C1 segment of cervical spinal cord (tissue), 14 donors: ENCODE data around the gene MAG.
A peak's percentile ranks its signal among the peaks of the same experiment; 100 is the strongest.

ENCODE experiments used
- DNase-seq, 14 donors: peaks; one replicate each; lab custom pipeline; 2025; lab: John Stamatoyannopoulos, UW

Gene MAG

DNA sequence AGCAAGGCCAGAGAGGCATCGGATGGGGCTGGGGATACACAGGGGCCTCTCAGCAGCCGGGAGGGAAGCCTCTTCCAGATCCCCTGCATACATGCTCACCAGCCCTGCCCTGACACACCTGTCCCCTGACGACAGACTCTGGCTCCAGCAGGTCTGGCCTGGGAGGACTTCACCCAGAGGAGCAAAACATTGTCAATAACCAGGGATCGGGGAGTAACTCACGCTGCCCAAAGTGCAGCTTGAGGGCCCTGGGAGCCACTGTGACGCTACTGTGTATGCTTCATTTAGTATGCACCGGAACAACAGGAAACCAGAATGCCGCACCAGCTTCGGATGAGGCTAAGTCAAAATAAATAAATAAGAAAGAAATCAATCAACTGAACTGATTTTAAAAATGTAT, 24.6 kb downstream of the MAG start:
- no peak for DNase-seq

DNA sequence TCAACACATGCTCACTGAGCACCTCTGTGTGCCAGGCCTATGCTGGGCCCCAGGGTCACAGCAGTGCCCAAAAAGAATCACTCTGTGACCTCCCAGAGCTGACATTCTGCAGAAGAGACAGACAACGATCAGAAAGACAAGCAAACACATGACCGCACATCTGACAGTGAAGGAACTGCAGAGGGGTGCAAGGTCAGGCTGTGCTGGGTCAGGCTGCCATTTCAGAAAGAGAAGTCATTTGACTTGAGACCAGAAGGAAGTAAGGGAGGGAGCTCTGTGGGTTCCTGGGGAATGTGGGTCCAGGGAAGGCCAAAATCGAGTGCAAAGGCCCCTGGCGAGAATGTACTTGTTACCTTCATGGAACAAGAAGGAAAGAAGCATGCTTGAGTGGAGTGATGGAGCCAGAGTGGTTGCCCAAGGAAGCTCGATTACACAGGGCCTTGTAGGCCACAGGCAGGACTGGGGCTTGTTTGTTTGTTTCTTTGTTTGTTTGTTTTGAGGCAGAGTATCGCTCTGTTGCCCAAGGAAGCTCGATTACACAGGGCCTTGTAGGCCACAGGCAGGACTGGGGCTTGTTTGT, 25.6 kb downstream of the MAG start:
- peak in 1 of 14 donors; percentile 19 for DNase-seq

DNA sequence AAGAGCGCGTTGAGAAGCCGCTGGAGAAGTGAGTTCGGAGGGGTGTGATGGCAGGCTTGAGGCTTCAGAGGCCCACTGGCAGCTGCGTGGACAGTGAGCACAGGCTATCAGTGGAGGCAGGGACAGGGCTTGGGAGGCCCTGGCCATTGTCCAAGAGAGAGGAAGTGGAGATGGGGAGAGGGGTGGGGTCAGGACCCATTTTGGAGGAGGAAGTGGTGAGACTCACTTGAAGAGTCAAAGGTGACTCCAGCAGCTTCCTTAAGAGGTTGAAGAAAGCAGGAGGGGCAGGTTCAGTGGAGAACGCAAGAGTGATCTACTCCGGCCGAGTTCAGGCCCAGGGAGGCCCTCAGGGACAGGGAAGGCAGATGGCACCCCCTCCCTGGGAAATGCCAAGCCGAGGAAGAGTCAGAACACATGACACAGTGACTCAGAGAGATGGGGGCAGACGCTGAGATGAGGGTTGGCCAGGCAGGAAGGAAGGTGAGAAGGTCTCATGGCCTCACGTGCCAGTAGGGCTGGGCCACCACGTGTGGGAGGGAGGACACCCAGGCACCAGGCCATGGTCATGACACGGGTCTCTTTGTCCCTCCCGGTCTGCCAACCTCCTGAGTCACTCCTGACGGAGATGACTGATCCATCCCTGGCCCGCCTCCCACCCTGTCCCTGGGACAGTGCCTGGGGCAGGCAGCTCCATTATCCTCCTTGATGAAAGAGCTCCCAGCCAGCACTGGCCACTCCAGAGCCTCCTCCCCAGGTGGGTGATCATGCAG, 26.9 kb downstream of the MAG start:
- DNase-seq = peak in 11 of 14 donors; percentile 42 to 97 (median 67)

DNA sequence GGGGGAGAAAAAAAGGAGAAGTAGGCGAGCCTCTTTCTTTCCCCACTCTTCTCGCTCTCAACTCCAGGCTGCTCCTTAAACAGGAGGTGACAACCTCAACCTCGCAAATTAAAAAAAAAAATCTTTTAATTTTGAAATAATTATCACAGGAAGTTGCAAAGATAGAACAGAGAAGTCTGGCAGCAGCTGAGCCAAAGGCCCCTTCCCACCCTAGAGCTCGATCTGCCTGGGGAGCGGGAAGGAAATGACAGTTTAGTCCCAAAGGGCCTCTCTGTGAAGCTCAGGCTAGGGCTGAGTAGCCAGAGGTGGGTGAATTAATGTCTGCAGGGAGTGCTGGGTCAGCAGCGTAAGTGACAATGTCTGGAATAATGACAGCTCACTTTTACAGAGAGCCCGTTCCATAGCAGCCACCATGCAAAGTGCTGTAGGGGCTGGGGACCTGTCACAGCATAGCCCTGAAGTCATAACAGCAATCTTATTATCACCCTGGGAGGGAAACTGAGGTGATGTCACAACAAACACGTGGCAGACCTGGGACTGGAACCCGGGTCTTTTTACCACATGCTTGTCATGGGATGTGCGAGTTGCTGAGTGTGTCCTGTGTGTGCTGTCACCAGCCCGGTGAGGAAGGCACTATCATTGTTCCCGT, 28.2 kb downstream of the MAG start:
- DNase-seq = no peak

DNA sequence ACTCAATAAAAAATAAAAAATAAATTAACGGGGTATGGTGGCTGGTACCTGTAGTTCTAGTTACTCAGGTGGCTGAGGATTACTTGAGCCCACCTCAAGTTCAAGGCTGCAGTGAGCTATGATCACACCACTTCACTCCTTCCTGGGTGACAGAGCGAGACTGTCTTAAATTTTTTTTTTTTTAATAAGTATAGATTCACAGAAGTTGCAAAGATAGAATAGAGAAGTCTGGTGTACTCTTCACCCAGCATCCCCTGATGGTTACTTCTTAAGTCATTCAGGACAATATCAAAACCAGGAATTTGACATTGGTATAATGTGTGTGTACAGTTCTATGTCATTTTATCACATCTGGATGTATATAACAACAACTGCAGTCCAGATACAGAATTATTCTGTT, 29.3 kb downstream of the MAG start:
- no peak for DNase-seq

DNA sequence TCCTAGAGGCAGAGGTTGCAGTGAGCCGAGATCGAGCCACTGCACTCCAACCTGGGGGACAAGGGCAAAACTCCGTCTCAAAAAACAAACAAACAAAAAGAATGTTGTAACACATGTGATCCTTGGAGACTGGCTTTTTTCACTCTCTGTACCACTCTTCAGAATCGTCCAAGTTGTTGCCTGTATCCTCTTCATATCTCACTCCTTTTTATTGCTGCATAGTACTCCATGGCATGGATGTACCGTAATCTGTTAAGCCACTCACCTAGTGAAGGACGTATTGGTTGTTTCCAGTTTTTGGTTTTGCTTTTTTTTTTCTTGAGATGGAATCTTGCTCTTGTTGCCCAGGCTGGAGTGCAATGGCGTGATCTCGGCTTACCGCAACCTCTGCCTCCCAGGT, 30.1 kb downstream of the MAG start:
- DNase-seq = no peak

DNA sequence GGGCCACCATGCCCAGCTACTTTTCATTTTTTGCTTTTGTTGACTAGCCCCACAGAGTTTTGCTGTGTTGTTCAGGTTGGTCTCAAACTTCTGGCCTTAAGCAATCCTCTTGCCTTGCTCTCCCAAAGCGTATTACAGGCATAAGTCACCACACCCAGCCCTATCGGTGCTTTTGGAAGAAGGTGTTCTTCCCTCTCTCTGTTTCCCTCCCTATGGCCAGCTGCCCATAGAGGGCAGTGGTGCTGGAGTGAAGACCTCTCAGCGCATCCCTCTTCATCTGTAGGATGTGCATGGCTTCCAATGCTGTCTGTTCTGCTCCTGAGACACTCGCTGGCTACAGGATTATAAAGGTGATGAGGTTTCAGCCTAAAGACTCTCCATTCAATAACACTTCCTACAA, 35.7 kb downstream of the MAG start:
- DNase-seq = no peak

DNA sequence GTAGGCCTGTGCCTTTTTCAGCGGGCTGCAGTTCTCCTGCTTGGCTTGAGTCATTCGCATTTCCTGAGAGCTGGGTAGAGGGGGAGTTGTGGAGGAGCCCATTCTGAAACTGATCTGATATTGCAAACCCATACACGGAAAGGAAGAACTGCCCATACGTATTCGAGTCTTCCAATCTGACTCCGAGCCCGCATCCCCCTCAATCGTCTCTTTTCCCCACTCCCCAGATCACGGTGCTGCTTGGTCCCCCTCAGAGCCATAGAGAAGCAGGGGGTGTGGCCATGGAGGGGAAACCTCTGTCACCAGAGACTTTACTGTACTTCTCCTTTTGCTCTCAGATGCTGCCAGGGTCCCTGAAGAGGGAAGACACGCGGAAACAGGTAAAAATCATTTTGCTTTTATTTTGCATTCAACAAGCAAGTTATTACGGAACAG, 36.9 kb downstream of the MAG start, which contains the start of gene CD22:
Gene CD22, plus strand, starts transcription at position 337 of the 435 bp plus-strand sequence. CDS start 2,854 bp downstream, outside the sequence.
- DNase-seq = no peak

DNA sequence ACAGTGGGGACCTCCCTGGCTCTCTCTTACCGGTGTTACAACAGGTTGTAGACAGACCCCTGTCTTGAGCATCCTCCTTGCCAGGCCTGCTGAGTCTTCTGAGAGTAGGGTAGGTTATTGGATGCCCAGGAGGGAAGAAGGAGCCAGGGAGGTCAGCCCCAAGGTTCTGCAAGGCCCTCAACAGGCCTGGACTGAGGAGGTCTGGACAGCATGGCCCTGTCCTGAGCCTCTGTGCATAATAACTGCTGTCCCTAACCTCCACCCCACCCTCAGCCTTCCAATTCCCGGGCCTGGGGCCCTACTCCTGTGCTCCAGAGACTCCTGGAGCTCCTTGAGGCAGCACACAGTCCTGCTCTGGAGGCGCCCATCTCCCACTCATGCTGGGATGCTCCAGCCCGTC, 37.4 kb downstream of the MAG start:
- no peak for DNase-seq

DNA sequence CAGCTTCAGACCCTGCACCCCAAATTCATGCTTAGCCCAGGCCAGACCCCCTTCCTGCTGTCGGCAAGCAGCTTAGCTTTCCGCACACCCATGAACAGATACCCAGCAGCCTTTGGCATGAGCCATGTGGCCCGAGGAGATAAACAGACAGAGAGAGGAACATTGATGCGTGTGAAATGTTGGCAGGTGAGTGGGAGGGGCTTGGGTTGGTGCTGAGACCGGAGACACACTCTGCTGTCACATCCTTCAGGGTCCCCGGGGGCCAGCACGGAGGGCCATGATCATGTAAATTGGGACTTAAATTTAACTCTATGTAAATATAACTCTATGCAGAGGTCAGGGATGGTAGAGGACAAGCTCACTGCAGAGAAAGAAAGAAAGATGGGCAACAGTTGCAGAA, 38.5 kb downstream of the MAG start:
- DNase-seq = no peak

DNA sequence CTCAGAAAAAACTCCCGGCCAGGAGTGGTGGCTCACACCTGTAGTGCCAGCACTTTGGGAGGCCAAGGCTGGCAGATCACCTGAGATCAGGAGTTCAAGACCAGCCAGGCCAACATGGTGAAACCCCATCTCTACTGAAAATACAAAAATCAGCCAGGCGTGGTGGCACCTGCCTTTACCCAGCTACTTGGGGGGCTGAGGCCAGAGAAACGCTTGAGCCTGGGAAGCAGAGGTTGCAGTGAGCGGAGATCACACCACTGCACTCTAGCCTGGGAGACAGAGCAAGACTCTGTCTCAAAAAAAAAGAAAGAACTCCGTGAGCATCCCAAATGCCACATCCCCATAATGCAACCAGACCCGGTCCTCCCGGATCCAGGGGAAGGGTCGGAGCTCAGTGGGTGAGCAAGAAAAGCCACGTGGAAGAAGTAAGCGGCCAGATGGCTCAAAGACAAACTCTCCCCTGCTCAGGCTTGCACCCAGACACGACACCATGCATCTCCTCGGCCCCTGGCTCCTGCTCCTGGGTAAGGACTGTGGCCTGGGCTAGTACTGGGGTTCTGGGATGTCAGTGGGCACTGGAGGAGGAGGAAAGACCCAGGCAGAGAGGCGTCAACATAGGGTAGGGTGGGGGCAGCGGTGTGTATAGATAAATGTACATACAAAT, 39.7 kb downstream of the MAG start:
- DNase-seq = no peak

DNA sequence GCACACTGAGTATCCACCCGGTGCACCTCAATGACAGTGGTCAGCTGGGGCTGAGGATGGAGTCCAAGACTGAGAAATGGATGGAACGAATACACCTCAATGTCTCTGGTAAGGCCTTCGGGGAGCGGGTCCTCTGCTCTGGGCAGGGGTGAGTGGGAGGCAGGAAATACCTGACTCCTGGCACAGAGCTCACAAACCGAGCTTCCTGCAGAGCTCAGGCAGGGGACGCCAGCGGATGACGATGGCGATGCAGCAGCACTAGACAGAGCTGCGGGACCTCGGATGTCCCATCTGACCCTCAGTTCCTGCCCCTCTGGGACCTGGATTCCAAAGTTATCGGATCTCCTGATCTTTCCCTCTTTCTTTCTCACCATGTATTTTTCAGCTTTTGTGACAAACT, 40.9 kb downstream of the MAG start:
- no peak for DNase-seq

DNA sequence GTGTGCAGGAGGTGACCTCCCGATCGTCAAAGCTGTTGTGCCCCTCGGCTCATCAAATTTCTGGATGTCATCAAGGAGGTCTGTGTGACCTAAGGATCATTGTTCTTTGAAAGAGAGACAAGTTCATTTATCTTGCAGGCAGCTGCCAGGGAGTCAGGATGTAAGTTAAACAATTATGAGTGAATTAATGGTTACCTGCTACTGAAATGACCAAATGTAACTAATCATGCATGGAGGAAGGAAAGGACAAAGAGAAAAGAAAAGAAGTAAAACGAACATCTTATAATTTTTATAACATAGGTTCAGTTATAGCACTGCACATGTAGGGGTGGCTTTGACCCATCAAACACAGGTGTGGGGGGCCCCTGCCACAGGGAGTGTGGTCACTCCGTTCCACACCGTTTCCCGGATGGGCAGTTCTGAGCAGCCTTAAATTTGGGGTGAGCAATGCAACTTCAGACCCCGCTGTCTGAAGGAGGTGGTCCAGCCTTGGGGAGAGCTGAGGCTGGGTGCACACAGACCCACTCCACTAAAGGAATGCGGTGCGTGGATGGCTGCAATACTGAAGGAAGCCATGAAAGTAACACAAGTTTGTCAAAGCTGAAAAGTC, 42.3 kb downstream of the MAG start:
- DNase-seq = no peak

DNA sequence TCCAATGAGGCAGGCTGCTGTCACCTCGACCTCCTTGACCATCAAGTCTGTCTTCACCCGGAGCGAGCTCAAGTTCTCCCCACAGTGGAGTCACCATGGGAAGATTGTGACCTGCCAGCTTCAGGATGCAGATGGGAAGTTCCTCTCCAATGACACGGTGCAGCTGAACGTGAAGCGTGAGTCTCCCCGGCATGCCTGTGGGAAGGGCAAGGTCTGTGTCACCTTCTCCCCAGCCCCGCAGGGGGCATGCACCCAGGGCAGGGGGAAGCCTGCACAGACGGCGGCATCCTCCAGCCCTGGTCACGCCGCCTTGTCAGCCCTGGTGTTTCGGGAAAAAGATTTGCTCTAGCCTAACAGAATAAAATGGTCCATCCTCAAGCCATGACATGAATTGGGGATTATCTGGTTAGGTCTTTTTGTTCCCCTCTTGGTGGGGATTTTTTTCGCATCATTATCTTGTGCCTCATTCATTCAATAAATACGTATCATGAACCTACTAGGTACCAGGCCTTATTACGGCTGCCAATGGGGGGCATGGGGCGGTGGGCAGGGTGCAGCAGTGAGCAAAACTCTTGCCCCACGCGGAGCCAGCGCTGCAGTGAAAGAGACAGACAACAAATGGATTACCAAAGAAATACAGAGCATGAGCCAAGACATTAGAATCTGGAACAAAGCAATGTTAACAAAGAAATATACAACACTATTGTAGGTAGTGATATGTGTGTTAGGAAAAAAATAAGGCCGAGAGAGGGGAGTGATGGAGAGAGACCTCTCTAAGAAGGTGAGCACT, 44.4 kb downstream of the MAG start:
- DNase-seq = no peak

DNA sequence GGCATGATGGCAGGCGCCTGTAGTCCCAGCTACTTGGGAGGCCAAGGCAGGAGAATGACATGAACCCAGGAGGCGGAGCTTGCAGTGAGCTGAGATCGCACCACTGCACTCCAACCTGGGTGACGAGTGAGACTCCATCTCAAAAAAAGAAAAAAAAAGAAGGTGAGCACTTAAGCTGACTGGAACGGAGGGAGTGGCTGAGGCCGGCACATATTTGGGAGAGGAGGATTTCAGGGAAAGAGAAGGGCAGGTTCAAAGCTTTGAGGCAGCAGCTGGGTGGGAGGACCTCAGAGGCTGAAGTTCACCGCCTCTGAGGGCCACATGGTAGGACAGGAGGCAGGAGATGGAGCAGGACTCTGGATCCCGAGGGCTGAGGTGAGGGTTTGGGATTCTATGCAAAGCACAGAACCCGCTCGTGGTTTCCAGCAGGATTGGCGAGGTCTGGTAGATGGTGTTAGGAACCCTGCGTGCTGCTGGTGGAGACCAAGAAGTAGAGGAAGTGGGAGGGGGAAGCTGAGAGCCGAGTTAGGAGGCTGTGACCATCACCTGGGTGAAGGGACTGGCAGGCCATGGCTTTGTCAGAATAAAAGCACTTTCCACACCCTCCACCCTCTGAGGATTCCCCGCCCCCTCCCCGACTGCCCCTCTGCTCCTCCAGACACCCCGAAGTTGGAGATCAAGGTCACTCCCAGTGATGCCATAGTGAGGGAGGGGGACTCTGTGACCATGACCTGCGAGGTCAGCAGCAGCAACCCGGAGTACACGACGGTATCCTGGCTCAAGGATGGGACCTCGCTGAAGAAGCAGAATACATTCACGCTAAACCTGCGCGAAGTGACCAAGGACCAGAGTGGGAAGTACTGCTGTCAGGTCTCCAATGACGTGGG, 45.4 kb downstream of the MAG start:
- no peak for DNase-seq

DNA sequence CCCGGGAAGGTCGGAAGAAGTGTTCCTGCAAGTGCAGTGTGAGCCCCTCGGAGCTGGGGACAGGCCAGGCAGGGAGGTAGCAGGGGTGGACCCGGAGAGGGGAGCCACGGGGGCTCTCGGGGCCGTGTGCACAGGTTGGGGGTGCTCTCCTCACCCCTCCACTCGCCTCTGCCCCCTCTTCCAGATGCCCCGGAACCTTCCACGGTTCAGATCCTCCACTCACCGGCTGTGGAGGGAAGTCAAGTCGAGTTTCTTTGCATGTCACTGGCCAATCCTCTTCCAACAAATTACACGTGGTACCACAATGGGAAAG, 46.0 kb downstream of the MAG start:
- DNase-seq = no peak

DNA sequence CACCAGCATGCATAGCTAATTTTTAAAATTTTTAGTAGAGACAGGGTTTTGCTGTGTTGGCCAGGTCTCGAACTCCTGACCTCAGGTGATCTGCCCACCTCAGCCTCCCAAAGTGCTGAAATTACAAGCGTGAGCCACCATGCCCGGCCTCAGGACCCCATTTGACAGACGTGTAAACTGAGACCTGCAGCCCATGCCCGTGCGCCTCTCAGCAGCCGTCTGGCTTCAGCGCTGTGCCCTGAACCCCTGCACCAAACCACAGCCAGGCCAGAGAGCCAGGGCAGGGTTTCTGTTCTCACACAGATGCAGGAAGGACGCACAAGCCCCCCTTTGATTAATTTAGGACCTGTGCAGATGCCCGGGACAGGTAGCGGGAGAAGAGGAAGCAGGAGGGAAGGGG, 48.5 kb downstream of the MAG start:
- no peak for DNase-seq

DNA sequence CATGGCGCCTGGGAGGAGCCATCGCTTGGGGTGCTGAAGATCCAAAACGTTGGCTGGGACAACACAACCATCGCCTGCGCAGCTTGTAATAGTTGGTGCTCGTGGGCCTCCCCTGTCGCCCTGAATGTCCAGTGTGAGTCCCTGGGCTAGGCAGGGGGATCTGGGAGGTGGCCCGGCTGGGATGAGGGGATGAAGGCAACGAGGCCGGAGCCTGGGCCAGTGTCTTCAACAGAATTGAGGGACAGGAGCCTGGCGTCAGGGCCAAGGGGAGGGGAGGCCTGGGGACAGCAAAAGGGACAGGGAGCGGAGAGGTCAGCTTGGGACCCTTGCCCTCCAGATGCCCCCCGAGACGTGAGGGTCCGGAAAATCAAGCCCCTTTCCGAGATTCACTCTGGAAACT, 49.0 kb downstream of the MAG start:
- DNase-seq = no peak

DNA sequence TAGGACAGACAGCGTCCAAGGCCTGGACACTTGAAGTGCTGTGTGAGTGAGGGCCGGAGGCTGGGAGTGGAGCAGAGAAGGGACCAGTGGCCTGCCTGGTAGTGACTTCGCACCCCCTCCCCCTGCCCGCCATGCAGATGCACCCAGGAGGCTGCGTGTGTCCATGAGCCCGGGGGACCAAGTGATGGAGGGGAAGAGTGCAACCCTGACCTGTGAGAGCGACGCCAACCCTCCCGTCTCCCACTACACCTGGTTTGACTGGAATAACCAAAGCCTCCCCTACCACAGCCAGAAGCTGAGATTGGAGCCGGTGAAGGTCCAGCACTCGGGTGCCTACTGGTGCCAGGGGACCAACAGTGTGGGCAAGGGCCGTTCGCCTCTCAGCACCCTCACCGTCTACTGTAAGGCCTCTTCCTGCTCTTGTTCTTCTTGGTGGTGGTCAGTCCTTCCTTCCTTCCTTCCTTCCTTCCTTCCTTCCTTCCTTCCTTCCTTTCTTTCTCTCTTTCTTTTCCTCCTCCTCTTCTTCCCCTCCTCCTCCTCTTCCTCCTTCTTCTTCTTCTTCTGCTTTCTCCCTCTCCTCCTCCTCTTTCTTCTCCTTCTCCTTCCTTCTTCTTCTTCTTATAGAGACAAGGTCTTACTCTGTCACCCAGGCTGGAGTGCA, 49.7 kb downstream of the MAG start:
- DNase-seq = no peak

DNA sequence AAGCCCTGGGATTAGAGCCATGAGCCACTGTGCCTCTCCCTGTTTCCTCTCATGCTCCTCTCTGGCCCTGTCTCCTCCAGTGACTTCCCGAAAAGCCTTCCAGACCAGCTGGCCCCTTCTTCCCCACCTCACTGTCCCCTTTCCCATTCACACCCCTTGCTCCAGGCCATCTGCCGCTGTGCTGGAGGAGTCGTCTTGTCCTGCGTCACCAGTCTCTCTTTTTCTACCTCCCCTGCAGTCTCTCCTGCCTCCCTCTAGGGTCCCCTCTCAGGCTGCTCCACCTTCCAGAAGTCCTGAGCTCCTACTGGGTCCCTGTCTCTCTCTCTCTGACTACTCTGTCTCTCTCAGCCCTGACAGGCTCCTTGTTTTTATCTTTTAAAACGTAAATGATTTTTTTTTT, 50.5 kb downstream of the MAG start:
- DNase-seq = no peak
